Nephron (organoid): ENCODE results near the gene RNF224.

Experiments used
- H3K27ac Mint-ChIP-seq, 3 experiments: 2 replicates each; pipeline ENCODE4 v1.8.0; 2020; ENCODE audit warnings: mixed read lengths in 3 of 3, mild to moderate bottlenecking in 2 of 3, moderate library complexity in 1 of 3
- H3K27me3 Mint-ChIP-seq: 2 replicates; pipeline ENCODE4 v1.8.0; 2021; ENCODE audit warnings: low read depth, mild to moderate bottlenecking, moderate library complexity, mixed read lengths
- H3K36me3 Mint-ChIP-seq: 2 replicates; pipeline ENCODE4 v1.8.0; 2020; ENCODE audit warnings: low read depth, mixed read lengths
- H3K4me1 Mint-ChIP-seq: 2 replicates; pipeline ENCODE4 v1.8.0; 2020; ENCODE audit warnings: mixed read lengths
- H3K4me3 Mint-ChIP-seq, 3 experiments: 2 replicates each; pipeline ENCODE4 v1.8.0; 2020; ENCODE audit warnings: mild to moderate bottlenecking in 3 of 3, mixed read lengths in 3 of 3, moderate library complexity in 2 of 3
- H3K9me3 Mint-ChIP-seq: 2 replicates; pipeline ENCODE4 v1.8.0; 2020; ENCODE audit warnings: mixed read lengths
- TF ChIP-seq, protein P1 (sequence below), 3 experiments: fragments of 200-600 bp; sonication (generic); IDR thresholded peaks; one replicate each; pipeline ENCODE4 v1.5.0; 2021; ENCODE audit warnings: antibody characterized with exemption in 3 of 3; ENCODE audit not compliant: unreplicated experiment in 3 of 3

The RNF224 gene

DNA sequence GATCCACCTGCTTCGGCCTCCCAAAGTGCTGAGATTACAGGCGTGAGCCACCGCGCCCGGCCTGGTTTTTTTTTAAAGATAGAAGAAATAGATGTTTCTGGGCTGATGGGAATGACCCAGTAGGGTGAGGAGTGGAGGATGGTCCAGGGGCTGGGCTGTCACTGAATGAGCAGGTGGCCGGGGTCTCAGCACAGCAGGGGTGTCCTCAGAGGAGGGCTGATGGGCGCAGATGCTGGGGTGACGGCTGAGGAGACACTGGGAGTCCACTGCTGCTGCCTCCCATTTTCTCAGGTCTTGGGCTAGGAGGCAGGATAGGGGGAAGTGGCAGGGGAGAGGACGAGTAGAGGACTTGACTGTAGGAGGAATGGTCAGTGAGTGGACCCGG lies 47.9 kb downstream of the RNF224 start:
- Mint-ChIP-seq H3K27me3 (no peaks in the 10 kb centered on the region), H3K36me3 (peaks cover 4% of the 10 kb centered on the region), H3K4me3 (peak overlapping the region; percentile 41 to 43 (median 43)), H3K9me3 (no peaks in the 10 kb centered on the region), H3K27ac (peak overlapping the region; percentile 71 to 82 (median 74)), H3K4me1 (peaks cover 21% of the 10 kb centered on the region)
- TF ChIP-seq, protein P1, sequence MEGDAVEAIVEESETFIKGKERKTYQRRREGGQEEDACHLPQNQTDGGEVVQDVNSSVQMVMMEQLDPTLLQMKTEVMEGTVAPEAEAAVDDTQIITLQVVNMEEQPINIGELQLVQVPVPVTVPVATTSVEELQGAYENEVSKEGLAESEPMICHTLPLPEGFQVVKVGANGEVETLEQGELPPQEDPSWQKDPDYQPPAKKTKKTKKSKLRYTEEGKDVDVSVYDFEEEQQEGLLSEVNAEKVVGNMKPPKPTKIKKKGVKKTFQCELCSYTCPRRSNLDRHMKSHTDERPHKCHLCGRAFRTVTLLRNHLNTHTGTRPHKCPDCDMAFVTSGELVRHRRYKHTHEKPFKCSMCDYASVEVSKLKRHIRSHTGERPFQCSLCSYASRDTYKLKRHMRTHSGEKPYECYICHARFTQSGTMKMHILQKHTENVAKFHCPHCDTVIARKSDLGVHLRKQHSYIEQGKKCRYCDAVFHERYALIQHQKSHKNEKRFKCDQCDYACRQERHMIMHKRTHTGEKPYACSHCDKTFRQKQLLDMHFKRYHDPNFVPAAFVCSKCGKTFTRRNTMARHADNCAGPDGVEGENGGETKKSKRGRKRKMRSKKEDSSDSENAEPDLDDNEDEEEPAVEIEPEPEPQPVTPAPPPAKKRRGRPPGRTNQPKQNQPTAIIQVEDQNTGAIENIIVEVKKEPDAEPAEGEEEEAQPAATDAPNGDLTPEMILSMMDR (IDR thresholded peaks at IDR 0.05; ENCODE audit: unreplicated experiment in 3 of 3), result no peak

DNA sequence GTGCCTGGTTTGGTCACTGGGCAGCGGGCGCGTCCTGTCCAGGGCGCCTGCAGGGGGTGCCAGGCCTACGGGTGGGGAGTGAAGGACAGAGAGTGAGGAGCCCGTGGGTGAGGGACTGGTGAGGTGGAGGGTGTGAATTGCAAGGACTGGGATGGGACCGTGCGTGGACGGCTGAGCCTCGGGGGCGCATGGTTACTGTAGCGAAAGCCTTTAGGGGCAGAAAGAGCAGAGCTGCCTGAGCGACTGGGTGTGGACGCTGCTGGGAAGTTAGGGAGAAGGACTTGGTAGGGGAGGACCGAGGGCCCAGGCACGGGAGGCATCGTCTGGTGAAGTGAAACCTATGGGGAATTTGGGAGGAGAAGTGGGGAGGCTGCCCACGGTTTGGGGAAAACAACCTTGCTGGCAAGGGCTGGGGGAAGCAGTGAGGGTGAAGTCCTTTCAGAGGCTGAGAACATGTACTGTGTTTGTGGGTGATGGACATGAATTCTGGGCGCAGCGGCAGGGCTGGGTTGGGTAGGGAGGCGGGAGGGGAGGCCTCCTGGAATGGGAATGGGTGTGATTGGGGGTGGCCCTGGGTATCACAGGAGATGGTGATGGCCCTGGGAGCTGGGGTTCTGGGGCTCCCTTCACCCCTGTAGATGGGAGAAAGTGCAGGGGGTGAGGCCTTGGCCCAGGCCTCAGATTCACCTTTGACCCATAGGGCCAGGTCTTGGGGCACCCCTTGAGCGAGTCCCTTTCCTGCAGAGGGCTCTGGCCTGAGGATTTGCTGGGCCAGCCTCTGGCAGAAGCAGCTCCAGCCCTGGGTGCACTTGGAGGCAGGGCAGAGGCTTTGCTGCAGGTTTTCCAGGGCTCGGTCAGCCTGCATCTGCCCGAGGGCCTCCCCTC lies 48.5 kb downstream of the RNF224 start:
- Mint-ChIP-seq H3K27me3 (no peaks in the 10 kb centered on the region), H3K4me3 (peak overlapping the region; percentile 41 to 43 (median 43)), H3K27ac (peak overlapping the region; percentile 71 to 82 (median 74)), H3K4me1 (peaks cover 21% of the 10 kb centered on the region), H3K36me3 (peaks cover 4% of the 10 kb centered on the region), H3K9me3 (no peaks in the 10 kb centered on the region)
- TF ChIP-seq, protein P1 (IDR thresholded peaks at IDR 0.05; ENCODE audit: unreplicated experiment in 3 of 3), result no peak

DNA sequence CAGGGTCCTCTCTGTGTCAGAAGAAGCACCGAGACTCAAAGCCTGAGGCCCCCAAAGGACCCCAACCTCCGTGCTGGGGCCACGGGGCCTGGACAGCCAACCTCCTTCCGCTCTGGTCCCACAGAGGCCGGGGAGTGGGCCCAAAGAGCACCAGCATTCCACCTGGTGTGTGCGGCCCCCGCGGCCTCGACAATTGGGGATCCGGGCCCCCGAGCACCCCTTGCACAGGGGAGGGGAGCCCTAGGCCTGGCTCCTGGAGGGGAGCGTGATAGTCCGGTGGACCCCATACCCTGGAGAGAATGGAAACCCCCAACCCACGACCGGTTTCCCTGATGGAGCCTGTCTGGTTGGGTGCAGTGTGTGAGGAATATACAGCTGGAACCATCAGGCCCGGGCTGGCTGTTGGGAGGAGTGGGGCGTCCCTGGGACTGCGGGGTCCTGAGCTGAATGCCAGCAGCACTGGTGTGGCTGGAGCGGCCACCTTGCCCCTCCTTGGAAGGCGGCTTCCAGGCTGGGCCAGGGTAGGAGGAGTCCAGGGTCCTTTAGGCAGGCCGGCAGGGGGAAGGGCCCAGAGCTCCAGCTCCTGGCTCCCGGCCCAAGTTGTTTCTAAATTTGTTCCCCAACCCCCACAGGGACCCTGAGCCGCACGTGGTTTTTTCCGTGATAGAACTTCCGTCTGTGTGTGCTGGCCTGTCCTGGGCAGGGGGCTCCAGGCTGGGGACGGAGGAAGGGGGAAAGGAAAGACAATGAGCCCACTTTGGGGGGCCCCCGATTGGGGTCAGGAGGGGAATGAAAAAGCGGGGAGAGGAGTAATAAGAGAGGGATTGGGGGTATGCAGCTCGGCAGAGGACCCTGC lies 49.4 kb downstream of the RNF224 start:
- peaks cover 21% of the 10 kb centered on the region for H3K4me1 Mint-ChIP-seq

DNA sequence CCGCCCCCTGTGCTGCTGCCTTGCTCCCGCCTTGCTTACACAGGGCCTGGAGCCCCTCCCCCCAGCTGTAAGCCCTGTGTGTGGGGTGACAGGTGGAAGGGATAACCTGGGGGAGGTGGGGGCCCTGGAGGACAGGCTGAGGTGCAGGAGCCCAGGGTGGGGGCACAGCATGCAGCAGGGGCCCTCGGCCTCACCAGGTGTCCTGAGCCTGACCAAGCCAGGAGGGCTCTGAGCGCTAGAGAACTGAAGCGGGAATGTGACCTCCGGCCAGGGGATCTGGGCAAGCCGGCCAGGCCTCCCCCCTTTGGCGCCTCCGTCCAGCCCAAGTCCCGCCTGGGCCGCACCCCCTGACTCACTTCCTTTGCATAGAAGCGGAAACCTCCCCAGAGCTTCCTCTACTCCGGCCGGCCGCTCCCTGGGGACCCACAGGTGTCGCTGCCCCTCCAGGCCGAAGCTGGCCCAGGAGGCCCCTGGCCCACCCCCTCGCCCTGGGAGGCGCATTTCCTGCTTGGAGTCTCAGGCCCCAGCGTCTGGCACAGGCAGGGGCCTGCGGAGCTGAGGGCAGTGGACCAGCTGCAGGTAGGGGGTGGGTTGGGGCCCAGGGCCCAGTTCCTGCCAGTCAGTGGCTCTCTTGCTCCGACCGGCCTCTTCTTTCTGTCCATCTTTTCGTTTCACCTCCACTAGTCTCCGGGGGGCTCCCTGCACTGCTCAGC lies 50.2 kb downstream of the RNF224 start, which contains the start of gene TOR4A:
Gene TOR4A, plus strand, starts transcription at position 398 of the 713 bp plus-strand sequence. CDS start 964 bp downstream, outside the sequence.
- peak within 1 kb of the TSS; percentile 80 to 86 (median 85) for H3K4me3 Mint-ChIP-seq
- TF ChIP-seq, protein P1 (IDR thresholded peaks at IDR 0.05; ENCODE audit: unreplicated experiment in 3 of 3), result no peak
- H3K27ac Mint-ChIP-seq, result peak within 1 kb of the TSS; percentile 91 to 99 (median 93)
- H3K4me1 Mint-ChIP-seq, result peaks cover 23% of the 10 kb centered on the region
- peaks cover 5% of the 10 kb centered on the region for H3K36me3 Mint-ChIP-seq
- no peaks in the 10 kb centered on the region for H3K9me3 Mint-ChIP-seq
- H3K27me3 Mint-ChIP-seq, result peaks cover 6% of the 10 kb centered on the region

More for the DNA sequence above, 49.4 kb downstream of the RNF224 start:
- peak overlapping the region; percentile 80 to 86 (median 85) for H3K4me3 Mint-ChIP-seq
- H3K36me3 Mint-ChIP-seq, result peaks cover 4% of the 10 kb centered on the region
- no peaks in the 10 kb centered on the region for H3K27me3 Mint-ChIP-seq
- TF ChIP-seq, protein P1 (IDR thresholded peaks at IDR 0.05; ENCODE audit: unreplicated experiment in 3 of 3), result no peak
- H3K27ac Mint-ChIP-seq, result peak overlapping the region; percentile 91 to 99 (median 93)
- no peaks in the 10 kb centered on the region for H3K9me3 Mint-ChIP-seq

DNA sequence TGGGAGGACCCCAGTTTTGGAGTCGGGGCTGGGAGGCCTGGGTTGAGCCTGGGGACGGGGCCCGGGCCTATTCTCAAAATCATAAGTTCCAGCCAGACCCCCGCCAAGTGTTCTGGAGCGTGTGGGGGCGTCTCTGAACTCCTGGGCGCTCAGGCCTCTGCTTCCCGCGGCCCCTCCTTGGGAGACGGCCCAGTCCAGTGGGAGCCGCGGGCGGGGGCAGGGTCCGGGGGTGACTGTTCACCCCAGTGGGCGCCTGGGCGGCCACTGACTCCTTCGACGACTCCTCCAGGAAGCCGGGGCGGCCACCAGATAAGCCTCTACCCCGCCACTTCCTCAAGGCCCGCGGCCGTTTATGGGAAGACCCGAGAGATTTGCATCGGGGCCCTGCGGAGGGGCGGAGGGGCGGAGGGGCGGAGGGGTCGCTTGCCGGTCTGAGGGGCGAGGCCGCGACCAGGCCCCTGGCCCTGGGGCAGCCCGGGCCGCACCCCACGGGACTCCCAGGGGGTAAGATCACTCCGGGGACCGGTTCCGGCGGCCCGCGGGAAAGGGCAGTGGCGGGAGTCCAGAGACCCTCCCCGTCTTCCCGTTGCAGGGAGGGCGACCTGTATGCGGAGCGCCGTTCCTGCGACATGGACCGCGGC lies 50.9 kb downstream of the RNF224 start:
- H3K27me3 Mint-ChIP-seq, result peaks cover 13% of the 10 kb centered on the region
- H3K36me3 Mint-ChIP-seq, result peaks cover 8% of the 10 kb centered on the region
- TF ChIP-seq, protein P1 (IDR thresholded peaks at IDR 0.05; ENCODE audit: unreplicated experiment in 3 of 3), result no peak
- peak overlapping the region; percentile 61 to 81 (median 77) for H3K4me3 Mint-ChIP-seq
- H3K27ac Mint-ChIP-seq, result peak overlapping the region in 2 of 3 experiments; percentile 27 to 99
- H3K4me1 Mint-ChIP-seq, result peaks cover 27% of the 10 kb centered on the region
- no peaks in the 10 kb centered on the region for H3K9me3 Mint-ChIP-seq
